ENCODE data around the gene TMEM131. TPM values are rescaled to one million over a fixed set of nuclear protein-coding genes. Genes with fewer than 3 reads are reported as not detected.

Gene TMEM131
- total RNA-seq, 4 donors from 2014 or later: 32.8 to 54.8 (median 41.2) TPM

- 93 to 95% methylated on average over 6 of the region's 6 CpGs for WGBS, 2 donors
- no peak overlapping the region for H3K4me3 ChIP-seq (ENCODE audit: low read depth, poor library complexity, severe bottlenecking)
- intact Hi-C loops (cut with DNase I; ENCODE audit: low total_unique reads): no loop called here
- DNase-seq (ENCODE audit: low spot score in 2 of 2): no peak
- TF ChIP-seq POLR2A (IDR thresholded peaks at IDR 0.05): no peak
- TF ChIP-seq, protein P1, sequence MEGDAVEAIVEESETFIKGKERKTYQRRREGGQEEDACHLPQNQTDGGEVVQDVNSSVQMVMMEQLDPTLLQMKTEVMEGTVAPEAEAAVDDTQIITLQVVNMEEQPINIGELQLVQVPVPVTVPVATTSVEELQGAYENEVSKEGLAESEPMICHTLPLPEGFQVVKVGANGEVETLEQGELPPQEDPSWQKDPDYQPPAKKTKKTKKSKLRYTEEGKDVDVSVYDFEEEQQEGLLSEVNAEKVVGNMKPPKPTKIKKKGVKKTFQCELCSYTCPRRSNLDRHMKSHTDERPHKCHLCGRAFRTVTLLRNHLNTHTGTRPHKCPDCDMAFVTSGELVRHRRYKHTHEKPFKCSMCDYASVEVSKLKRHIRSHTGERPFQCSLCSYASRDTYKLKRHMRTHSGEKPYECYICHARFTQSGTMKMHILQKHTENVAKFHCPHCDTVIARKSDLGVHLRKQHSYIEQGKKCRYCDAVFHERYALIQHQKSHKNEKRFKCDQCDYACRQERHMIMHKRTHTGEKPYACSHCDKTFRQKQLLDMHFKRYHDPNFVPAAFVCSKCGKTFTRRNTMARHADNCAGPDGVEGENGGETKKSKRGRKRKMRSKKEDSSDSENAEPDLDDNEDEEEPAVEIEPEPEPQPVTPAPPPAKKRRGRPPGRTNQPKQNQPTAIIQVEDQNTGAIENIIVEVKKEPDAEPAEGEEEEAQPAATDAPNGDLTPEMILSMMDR (IDR thresholded peaks at IDR 0.05): no peak
Measured at GRCh38 chr2:97798416-97798815, 197.3 kb downstream of the TMEM131 start.

DNA sequence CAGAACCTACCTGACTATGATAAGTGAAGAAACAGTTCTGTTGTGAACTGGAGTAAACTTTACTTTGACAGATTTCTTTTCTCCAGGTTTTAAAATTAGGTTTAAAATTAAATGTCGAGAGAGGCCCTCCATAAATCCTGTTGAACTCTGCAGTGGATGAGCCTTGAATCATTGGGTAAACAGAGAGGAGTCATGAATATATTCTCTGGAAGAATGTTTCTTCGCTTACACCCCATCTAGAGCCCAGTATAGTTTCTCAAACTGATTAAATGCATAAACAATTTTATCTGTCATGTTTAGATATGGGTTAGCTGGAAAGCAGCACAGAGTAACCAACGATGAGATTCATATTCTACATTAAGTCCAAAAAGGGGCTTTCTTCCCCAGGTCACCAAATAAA, 198.4 kb downstream of the TMEM131 start:
- WGBS, 2 donors: 91 to 93% methylated on average over 3 of the region's 3 CpGs
- no peak overlapping the region for H3K4me3 ChIP-seq (ENCODE audit: low read depth, poor library complexity, severe bottlenecking)
- intact Hi-C loops (cut with DNase I; ENCODE audit: low total_unique reads): no loop called here
- DNase-seq (ENCODE audit: low spot score in 2 of 2): no peak
- TF ChIP-seq, protein P1 (IDR thresholded peaks at IDR 0.05): no peak
- no peak for TF ChIP-seq POLR2A (IDR thresholded peaks at IDR 0.05)

GRCh38 chr2:97796465-97797126, 199.2 kb downstream of the TMEM131 start:
- WGBS, 2 donors: 77 to 79% methylated on average over 2 of the region's 2 CpGs
- DNase-seq (ENCODE audit: low spot score in 2 of 2): no peak
- H3K4me3 ChIP-seq (ENCODE audit: low read depth, poor library complexity, severe bottlenecking): no peak overlapping the region
- TF ChIP-seq, protein P1 (IDR thresholded peaks at IDR 0.05): no peak
- TF ChIP-seq POLR2A (IDR thresholded peaks at IDR 0.05): no peak
- intact Hi-C loops (cut with DNase I; ENCODE audit: low total_unique reads): no loop called here

DNA sequence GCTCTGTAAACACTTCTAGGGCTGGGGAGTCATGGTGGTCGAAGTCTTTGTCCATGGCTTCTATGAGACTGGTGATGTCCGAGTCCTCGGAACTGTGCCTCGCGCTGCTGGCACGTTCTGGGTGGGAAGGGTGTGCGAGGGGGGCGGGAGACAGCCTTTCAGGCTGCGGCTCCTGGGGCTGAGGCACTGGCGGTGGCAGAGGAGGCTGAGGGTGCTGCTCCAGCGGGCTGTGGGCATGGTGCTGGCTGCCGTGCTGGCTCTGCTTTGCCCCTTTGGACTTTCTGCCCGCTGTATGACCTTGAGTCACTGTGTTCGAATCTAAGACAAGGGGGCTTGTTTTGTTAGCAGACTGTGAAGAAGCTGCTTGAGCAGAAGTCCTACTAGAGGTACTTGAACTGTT, 203.3 kb downstream of the TMEM131 start:
- H3K4me3 ChIP-seq (ENCODE audit: low read depth, poor library complexity, severe bottlenecking): no peak overlapping the region
- no peak for TF ChIP-seq POLR2A (IDR thresholded peaks at IDR 0.05)
- TF ChIP-seq, protein P1 (IDR thresholded peaks at IDR 0.05): no peak
- intact Hi-C loops (cut with DNase I; ENCODE audit: low total_unique reads): no loop called here
- DNase-seq (ENCODE audit: low spot score in 2 of 2): no peak
- 92 to 97% methylated on average over 14 of the region's 14 CpGs for WGBS, 2 donors

- WGBS, 2 donors: 85 to 87% methylated on average over 7 of the region's 7 CpGs
- no peak for TF ChIP-seq POLR2A (IDR thresholded peaks at IDR 0.05)
- TF ChIP-seq, protein P1 (IDR thresholded peaks at IDR 0.05): no peak
- no peak for DNase-seq (ENCODE audit: low spot score in 2 of 2)
- intact Hi-C loops (cut with DNase I; ENCODE audit: low total_unique reads): no loop called here
- H3K4me3 ChIP-seq (ENCODE audit: low read depth, poor library complexity, severe bottlenecking): no peak overlapping the region
Measured at GRCh38 chr2:97788986-97789644, 206.6 kb downstream of the TMEM131 start.

Measured in lower leg skin (tissue), 4 donors.